PFSK-1 (cell line): ENCODE measurements around the gene CNRIP1. TPM values are rescaled to one million over a fixed set of nuclear protein-coding genes. Genes with fewer than 3 reads are reported as not detected.

Experiments
- FOXP2 ChIP-seq: optimal IDR thresholded peaks from 2 replicates; pipeline ENCODE3; 2011; ENCODE audit warnings: borderline replicate concordance, control low read depth, inconsistent platforms; ENCODE audit not compliant: insufficient read depth; ENCODE audit errors: extremely low read length, extremely low read depth
- POLR2AphosphoS5 ChIP-seq: IDR thresholded peaks from 2 replicates; pipeline ENCODE4 v1.6.1; 2012; ENCODE audit warnings: low read depth, mild to moderate bottlenecking, control low read depth, low read length, moderate library complexity
- SIN3A ChIP-seq: IDR thresholded peaks from 2 replicates; pipeline ENCODE4 v1.6.1; 2012; ENCODE audit warnings: mild to moderate bottlenecking, low read length, moderate library complexity, borderline replicate concordance; ENCODE audit not compliant: insufficient read depth
- TAF1 ChIP-seq: IDR thresholded peaks from 2 replicates; pipeline ENCODE4 v1.6.1; 2012; ENCODE audit warnings: low read length, control low read depth, borderline replicate concordance; ENCODE audit not compliant: insufficient read depth
- polyA plus RNA-seq: library from polyadenylated mRNA; unstranded; fragments of >200 nt; gene quantifications from one replicate; pipeline ENCODE4 v1.2.1, GENCODE V29; 2012; ENCODE audit warnings: low read depth, missing spikeins; ENCODE audit not compliant: insufficient read length
- TF ChIP-seq, protein P1 (sequence below), 2 experiments: IDR thresholded peaks; 2 replicates each; pipeline versions ENCODE4 v1.6.1 to v1.8.0; 2011 to 2012; ENCODE audit warnings: low read depth in 2 of 2, low read length in 2 of 2, control low read depth in 1 of 2, inconsistent platforms in 1 of 2, mild to moderate bottlenecking in 1 of 2, moderate library complexity in 1 of 2; ENCODE audit not compliant: insufficient read depth in 1 of 2

CNRIP1 gene, protein sequence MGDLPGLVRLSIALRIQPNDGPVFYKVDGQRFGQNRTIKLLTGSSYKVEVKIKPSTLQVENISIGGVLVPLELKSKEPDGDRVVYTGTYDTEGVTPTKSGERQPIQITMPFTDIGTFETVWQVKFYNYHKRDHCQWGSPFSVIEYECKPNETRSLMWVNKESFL
- 22.5 TPM for polyA plus RNA-seq

GRCh38 chr2:68319398-68320117 lies at the start of gene CNRIP1:
Gene CNRIP1 (minus strand): TSS chr2:68319949. CDS start chr2:68319400, 549 bp downstream.
- no peak for TF ChIP-seq FOXP2
- TF ChIP-seq, protein P1, sequence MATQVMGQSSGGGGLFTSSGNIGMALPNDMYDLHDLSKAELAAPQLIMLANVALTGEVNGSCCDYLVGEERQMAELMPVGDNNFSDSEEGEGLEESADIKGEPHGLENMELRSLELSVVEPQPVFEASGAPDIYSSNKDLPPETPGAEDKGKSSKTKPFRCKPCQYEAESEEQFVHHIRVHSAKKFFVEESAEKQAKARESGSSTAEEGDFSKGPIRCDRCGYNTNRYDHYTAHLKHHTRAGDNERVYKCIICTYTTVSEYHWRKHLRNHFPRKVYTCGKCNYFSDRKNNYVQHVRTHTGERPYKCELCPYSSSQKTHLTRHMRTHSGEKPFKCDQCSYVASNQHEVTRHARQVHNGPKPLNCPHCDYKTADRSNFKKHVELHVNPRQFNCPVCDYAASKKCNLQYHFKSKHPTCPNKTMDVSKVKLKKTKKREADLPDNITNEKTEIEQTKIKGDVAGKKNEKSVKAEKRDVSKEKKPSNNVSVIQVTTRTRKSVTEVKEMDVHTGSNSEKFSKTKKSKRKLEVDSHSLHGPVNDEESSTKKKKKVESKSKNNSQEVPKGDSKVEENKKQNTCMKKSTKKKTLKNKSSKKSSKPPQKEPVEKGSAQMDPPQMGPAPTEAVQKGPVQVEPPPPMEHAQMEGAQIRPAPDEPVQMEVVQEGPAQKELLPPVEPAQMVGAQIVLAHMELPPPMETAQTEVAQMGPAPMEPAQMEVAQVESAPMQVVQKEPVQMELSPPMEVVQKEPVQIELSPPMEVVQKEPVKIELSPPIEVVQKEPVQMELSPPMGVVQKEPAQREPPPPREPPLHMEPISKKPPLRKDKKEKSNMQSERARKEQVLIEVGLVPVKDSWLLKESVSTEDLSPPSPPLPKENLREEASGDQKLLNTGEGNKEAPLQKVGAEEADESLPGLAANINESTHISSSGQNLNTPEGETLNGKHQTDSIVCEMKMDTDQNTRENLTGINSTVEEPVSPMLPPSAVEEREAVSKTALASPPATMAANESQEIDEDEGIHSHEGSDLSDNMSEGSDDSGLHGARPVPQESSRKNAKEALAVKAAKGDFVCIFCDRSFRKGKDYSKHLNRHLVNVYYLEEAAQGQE (IDR thresholded peaks at IDR 0.05; ENCODE audit: insufficient read depth in 1 of 2, low read depth in 2 of 2, low read length in 2 of 2), result no peak
- TF ChIP-seq POLR2AphosphoS5, result peak; percentile 66; the same call in 1 of the 2 replicates
- peak; percentile 60; the same call in 1 of the 2 replicates for TF ChIP-seq TAF1
- peak; percentile 56; the same call in 1 of the 2 replicates for TF ChIP-seq SIN3A

DNA sequence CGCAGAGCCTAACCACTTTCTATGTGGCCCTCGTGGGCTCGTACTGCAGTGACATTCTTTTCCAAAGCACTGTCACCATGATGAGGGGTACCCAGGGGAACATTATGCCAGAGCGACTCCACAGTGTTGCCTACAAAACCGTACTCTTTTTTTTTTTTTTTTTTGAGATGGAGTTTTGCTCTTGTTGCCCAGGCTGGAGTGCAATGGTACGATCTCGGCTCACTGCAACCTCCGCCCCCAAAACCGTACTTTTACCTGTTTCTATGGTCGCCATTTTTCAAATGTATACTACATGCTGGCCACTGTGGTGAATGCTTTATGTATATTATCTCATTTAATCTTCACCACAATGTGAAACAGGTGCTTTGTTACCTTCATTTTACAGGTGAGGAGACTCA lies 49.6 kb upstream of the CNRIP1 start:
- TF ChIP-seq TAF1 (no peak), FOXP2 (no peak), POLR2AphosphoS5 (no peak), SIN3A (no peak)
- TF ChIP-seq, protein P1 (IDR thresholded peaks at IDR 0.05; ENCODE audit: insufficient read depth in 1 of 2, low read depth in 2 of 2, low read length in 2 of 2), result no peak

DNA sequence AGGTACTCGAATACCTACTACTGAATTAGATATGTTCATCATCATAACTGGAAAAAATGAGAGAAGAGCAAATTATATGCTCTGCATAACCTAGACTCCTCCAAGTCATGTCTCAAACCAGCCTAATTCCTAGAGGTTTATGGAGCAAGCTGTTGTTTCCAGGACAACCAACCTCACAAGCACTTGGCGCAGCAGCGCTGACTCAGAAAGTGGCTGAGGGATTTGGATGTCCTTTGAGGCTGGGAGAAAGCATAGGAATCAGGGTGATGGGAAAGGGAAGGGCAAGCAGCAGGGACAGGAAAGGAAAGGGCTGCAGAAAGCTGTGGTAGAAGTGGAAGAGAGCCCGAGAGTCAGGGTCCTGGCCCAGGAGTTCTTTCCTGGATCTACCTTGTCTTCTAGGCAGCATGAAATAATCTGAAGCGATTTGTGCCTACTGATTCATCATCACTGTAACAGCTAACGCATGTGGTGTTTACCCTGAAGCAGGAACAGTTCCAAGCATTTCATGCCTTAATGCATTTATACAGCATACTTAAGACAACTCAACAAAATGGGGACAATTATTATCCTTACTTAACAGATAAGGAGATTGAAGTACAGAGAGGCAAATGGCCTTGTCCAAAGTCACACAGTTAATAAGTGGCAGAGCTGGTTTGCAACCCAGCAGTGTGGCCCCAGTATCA lies 49.0 kb upstream of the CNRIP1 start:
- TF ChIP-seq, protein P1 (IDR thresholded peaks at IDR 0.05; ENCODE audit: insufficient read depth in 1 of 2, low read depth in 2 of 2, low read length in 2 of 2), result no peak
- TF ChIP-seq TAF1 (no peak), SIN3A (no peak)

DNA sequence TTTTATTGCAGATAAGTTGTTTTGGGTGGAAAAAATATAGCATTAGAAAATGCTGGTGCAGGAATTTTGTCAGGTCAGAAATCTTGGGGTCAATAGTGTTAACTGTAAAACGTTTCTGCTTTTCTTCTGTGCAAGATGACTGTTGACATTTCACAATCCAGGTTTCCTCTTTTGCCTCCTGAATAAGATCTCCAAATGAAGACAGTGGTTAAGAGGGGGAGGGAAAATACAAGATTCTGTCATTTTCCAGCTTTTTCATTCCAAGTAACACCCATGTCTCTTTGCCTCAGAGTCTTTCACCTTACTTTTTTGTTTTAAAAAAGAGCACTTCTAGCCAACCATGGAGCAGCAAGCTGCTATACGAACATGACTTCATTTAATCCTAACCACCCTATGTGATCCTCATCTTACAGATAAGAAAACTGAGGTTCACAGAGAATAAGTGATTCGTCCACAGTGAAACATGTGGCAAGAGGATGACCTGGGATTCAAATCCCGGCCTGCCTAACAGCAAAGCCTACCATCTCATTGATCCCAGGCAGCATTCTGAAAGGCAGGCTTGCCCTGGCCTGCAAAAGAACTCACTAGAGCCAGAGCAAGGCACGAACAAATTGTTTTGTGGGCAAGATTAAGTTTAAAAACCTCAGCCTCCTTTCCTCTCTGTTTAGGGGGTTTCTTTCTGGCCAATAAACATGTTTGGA lies 48.4 kb upstream of the CNRIP1 start:
- TF ChIP-seq POLR2AphosphoS5, result no peak
- TF ChIP-seq TAF1, result no peak
- TF ChIP-seq SIN3A, result no peak
- TF ChIP-seq, protein P1 (IDR thresholded peaks at IDR 0.05; ENCODE audit: insufficient read depth in 1 of 2, low read depth in 2 of 2, low read length in 2 of 2), result no peak
- no peak for TF ChIP-seq FOXP2
